Fibroblast of lung (primary cell): ENCODE data around the gene KIF17.

Experiments
- EZH2 ChIP-seq: IDR thresholded peaks from 2 replicates; pipeline ENCODE4 v1.5.1; 2012; ENCODE audit warnings: low read length, control low read depth, mild to moderate bottlenecking; ENCODE audit errors: missing control alignments
- TF ChIP-seq, protein P1 (sequence below), 2 donors: IDR thresholded peaks in 1 of 2; conservative IDR thresholded peaks in 1 of 2; 1 replicate in 1 of 2; 2 replicates in 1 of 2; pipeline ENCODE4 v1.5.1; 2011 to 2012; ENCODE audit warnings: low read length in 2 of 2, control low read depth in 1 of 2, inconsistent platforms in 1 of 2, low read depth in 1 of 2, mild to moderate bottlenecking in 1 of 2

DNA sequence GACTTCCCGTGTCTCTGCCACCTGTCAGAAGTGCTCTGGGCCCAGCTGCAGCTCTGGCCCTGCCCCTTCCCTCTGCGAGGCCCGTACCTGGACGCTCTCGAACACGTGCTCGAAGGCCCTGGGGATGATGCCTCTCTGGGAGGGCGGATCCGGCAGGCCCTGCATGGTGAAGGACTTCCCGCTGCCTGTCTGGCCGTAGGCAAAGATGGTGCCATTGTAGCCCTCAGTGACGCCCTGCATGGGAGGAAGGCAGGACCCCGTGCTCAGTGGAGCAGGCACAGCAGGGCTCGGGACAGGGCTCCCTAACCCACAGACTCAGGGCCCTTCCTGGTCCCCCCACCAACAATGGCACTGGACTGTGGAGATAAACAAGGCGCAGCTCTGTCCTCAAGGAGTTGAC, 2.4 kb downstream of the KIF17 start:
- TF ChIP-seq, protein P1, sequence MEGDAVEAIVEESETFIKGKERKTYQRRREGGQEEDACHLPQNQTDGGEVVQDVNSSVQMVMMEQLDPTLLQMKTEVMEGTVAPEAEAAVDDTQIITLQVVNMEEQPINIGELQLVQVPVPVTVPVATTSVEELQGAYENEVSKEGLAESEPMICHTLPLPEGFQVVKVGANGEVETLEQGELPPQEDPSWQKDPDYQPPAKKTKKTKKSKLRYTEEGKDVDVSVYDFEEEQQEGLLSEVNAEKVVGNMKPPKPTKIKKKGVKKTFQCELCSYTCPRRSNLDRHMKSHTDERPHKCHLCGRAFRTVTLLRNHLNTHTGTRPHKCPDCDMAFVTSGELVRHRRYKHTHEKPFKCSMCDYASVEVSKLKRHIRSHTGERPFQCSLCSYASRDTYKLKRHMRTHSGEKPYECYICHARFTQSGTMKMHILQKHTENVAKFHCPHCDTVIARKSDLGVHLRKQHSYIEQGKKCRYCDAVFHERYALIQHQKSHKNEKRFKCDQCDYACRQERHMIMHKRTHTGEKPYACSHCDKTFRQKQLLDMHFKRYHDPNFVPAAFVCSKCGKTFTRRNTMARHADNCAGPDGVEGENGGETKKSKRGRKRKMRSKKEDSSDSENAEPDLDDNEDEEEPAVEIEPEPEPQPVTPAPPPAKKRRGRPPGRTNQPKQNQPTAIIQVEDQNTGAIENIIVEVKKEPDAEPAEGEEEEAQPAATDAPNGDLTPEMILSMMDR (conservative IDR thresholded peaks at IDR 0.05 in 1 of 2, IDR thresholded peaks at IDR 0.05 in 1 of 2; ENCODE audit: low read depth in 1 of 2, low read length in 2 of 2): no peak
- TF ChIP-seq EZH2: no peak
